Kidney (tissue), 14 donors: ENCODE data around the gene NOSTRIN. TPM values are rescaled to one million over a fixed set of nuclear protein-coding genes. Genes with fewer than 3 reads are reported as not detected.

Experiments used
- DNase-seq, 5 donors: peaks; one replicate each; pipeline ENCODE4 v3.0.0-alpha.2; 2013 to 2020
- FAIRE-seq: peaks from 2 replicates; lab custom pipeline; 2012; peaks lifted over from hg19 to GRCh38; lab: Jason Lieb, UNC
- H3K27ac ChIP-seq, 2 donors: one replicate each; pipeline ENCODE4 v1.7.0; 2013; ENCODE audit warnings: low read depth in 2 of 2, low read length in 2 of 2, inconsistent platforms in 1 of 2
- H3K27me3 ChIP-seq: one replicate; pipeline ENCODE4 v1.7.1; 2013; ENCODE audit warnings: low read length, inconsistent platforms; ENCODE audit not compliant: control insufficient read depth, insufficient read depth
- H3K36me3 ChIP-seq, 3 donors: one replicate each; pipeline versions ENCODE4 v1.7.0 to v1.7.1; 2013; ENCODE audit warnings: low read length in 3 of 3, control low read depth in 1 of 3, inconsistent platforms in 1 of 3; ENCODE audit not compliant: insufficient read depth in 3 of 3, control insufficient read depth in 2 of 3
- H3K4me1 ChIP-seq, 3 donors: one replicate each; pipeline versions ENCODE4 v1.7.0 to v1.7.1; 2013; ENCODE audit warnings: low read length in 3 of 3, inconsistent platforms in 1 of 3, low read depth in 1 of 3; ENCODE audit not compliant: control insufficient read depth in 2 of 3, insufficient read depth in 2 of 3
- H3K4me3 ChIP-seq, 3 donors: one replicate each; pipeline versions ENCODE4 v1.7.0 to v1.8.1; 2013; ENCODE audit warnings: low read length in 3 of 3, control low read depth in 1 of 3, inconsistent platforms in 1 of 3
- H3K9ac ChIP-seq, 3 donors: one replicate each; pipeline versions ENCODE4 v1.7.0 to v1.7.1; 2013; ENCODE audit warnings: low read length in 3 of 3, control low read depth in 1 of 3, inconsistent platforms in 1 of 3
- H3K9me3 ChIP-seq, 3 donors: one replicate each; pipeline versions ENCODE4 v1.7.0 to v1.7.1; 2013; ENCODE audit warnings: low read length in 3 of 3, control low read depth in 1 of 3, inconsistent platforms in 1 of 3; ENCODE audit not compliant: control insufficient read depth in 2 of 3, insufficient read depth in 1 of 3
- CTCF ChIP-seq: IDR thresholded peaks from 3 replicates; pipeline ENCODE4 v1.5.1; 2012; ENCODE audit warnings: mild to moderate bottlenecking, moderate library complexity, borderline replicate concordance; ENCODE audit not compliant: insufficient read depth; ENCODE audit errors: extremely low read depth
- intact Hi-C: fragments of 100-400 bp; cut with DNase I; formaldehyde crosslinking; loops from one replicate; pipeline ENCODE4 v1.11.1; 2022
- polyA plus RNA-seq: library from polyadenylated mRNA; stranded (reverse); fragments of 350-450 nt; fragmentation: Illumina TruSeq; extraction: RNeasy Lipid Tissue Mini Kit (QIAGEN cat#74804); gene quantifications from one replicate; pipeline ENCODE4 v1.2.3, GENCODE V29; 2014; ENCODE audit warnings: low read depth, low replicate concordance; ENCODE audit not compliant: insufficient read depth
- total RNA-seq: library from RNA; stranded (reverse); fragmentation: NEBNext Ultra II Directional; extraction: Animal tissue kit (Norgen Biotek cat#: 25700); gene quantifications from one replicate; pipeline ENCODE4 v1.2.1, GENCODE V29; 2021
- donor health status: control.
- donor health status: control.
- donor health status: control.
- donor health status: control.
- donor health status: control.
- donor health status: DM: yes; HTN: yes; CAD: no.
- donor health status: Normal renal cell carcinoma (clear cell type).

The NOSTRIN gene
- total and polyA plus RNA-seq, 2 donors from 2014 or later, result 41.8 to 50.2 TPM

GRCh38 chr2:168889635-168890005, 87.2 kb downstream of the NOSTRIN start:
- Histone ChIP-seq H3K27me3 (no peaks in the 10 kb centered on the region), H3K9me3 (no peaks in the 10 kb centered on the region), H3K4me3 (peak overlapping the region in 1 of 3 donors; percentile 61), H3K36me3 (no peaks in the 10 kb centered on the region), H3K27ac (no peak overlapping the region), H3K9ac (peak overlapping the region in 1 of 3 donors; percentile 47), H3K4me1 (peaks cover 0 to 3% (median 0%) of the 10 kb centered on the region in 3 donors)
- no peak for TF ChIP-seq CTCF
- DNase-seq, result peak in 1 of 5 donors; percentile 16
- no peak for FAIRE-seq
- intact Hi-C loops, result no loop called here

GRCh38 chr2:168890006-168890782, 87.8 kb downstream of the NOSTRIN start, which contains the start of gene SPC25:
TSS of gene SPC25 (minus strand) at chr2:168890430. CDS start at chr2:168889519, 911 bp downstream.
- peak within 1 kb of the TSS in 1 of 3 donors; percentile 47 for H3K9ac ChIP-seq
- no peak for TF ChIP-seq CTCF
- peaks cover 0 to 3% (median 0%) of the 10 kb centered on the region in 3 donors for H3K4me1 ChIP-seq
- no peak within 1 kb of the TSS for H3K27ac ChIP-seq
- FAIRE-seq, result peak; percentile 80
- no peaks in the 10 kb centered on the region for H3K9me3 ChIP-seq
- H3K4me3 ChIP-seq, result peak within 1 kb of the TSS; percentile 42 to 63 (median 61)
- intact Hi-C loops, result no loop called here
- H3K36me3 ChIP-seq, result no peaks in the 10 kb centered on the region
- H3K27me3 ChIP-seq, result no peaks in the 10 kb centered on the region
- peak; percentile 94 to 98 (median 94) for DNase-seq

GRCh38 chr2:168892327-168892726, 89.9 kb downstream of the NOSTRIN start:
- no peak for TF ChIP-seq CTCF
- Histone ChIP-seq H3K27ac (no peak overlapping the region), H3K9ac (no peak overlapping the region), H3K9me3 (no peaks in the 10 kb centered on the region), H3K36me3 (no peaks in the 10 kb centered on the region), H3K4me1 (peaks cover 0 to 3% (median 0%) of the 10 kb centered on the region in 3 donors), H3K27me3 (no peaks in the 10 kb centered on the region), H3K4me3 (no peak overlapping the region)
- intact Hi-C loops, result no loop called here
- FAIRE-seq (no peak), DNase-seq (no peak)
